ENCODE results near the gene RELL2. TPM values are rescaled to one million over a fixed set of nuclear protein-coding genes. Genes with fewer than 3 reads are reported as not detected.
A peak's percentile ranks its signal among the peaks of the same experiment; 100 is the strongest.

RELL2 gene
- total RNA-seq, 1 donor from 2014 or later: 6.1 TPM

DNA sequence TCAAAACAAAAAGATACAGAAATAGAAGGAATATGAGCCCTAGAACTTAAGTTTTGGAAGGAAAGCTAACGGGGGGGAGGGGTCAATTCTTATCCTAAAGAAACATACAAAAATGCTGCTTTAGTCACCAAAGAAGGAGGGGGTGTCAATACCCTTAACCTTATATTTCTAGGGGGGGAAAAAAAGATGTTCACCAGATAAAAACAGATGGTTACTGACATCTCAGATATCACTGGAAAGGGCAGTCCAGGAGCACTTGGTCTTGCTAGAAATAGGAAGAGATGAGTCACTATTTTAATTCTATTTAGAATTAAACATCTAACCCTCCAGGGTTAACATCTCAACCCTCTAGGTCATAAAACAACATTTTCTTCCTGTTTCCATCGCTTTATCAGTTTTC lies 19.7 kb upstream of the RELL2 start:
- no peak for DNase-seq (ENCODE audit: low spot score)
- H3K27ac Mint-ChIP-seq (ENCODE audit: unreplicated experiment): peak overlapping the region; percentile 90

DNA sequence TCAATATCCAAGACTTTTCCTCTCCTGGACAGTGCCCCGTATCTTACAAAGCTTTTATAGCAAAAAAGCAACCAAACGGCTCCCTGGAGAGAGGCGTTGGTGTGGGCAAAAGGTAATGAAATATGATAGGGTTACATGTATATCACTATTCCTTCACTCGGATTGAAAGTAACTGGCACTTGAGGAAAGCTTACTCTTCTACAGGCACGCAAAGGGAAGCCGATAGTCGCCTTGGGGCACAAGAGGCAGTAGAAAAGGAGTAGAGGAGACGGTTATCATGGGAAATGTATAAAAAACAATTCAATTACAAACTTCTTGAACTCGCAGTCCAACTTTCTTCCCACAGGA lies 19.1 kb upstream of the RELL2 start:
- Mint-ChIP-seq H3K36me3 (ENCODE audit: low read depth) (peaks cover 8% of the 10 kb centered on the region), H3K9me3 (ENCODE audit: low read depth) (no peaks in the 10 kb centered on the region), H3K27ac (ENCODE audit: unreplicated experiment) (peak overlapping the region; percentile 90), H3K4me3 (ENCODE audit: unreplicated experiment) (peak overlapping the region; percentile 89), H3K27me3 (ENCODE audit: low read depth) (no peaks in the 10 kb centered on the region), H3K4me1 (ENCODE audit: low read depth) (peaks cover 38% of the 10 kb centered on the region)
- DNase-seq (ENCODE audit: low spot score): no peak
- TF ChIP-seq, protein P1, sequence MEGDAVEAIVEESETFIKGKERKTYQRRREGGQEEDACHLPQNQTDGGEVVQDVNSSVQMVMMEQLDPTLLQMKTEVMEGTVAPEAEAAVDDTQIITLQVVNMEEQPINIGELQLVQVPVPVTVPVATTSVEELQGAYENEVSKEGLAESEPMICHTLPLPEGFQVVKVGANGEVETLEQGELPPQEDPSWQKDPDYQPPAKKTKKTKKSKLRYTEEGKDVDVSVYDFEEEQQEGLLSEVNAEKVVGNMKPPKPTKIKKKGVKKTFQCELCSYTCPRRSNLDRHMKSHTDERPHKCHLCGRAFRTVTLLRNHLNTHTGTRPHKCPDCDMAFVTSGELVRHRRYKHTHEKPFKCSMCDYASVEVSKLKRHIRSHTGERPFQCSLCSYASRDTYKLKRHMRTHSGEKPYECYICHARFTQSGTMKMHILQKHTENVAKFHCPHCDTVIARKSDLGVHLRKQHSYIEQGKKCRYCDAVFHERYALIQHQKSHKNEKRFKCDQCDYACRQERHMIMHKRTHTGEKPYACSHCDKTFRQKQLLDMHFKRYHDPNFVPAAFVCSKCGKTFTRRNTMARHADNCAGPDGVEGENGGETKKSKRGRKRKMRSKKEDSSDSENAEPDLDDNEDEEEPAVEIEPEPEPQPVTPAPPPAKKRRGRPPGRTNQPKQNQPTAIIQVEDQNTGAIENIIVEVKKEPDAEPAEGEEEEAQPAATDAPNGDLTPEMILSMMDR (IDR thresholded peaks at IDR 0.05): no peak

More for the DNA sequence above, 19.7 kb upstream of the RELL2 start:
- TF ChIP-seq, protein P1 (IDR thresholded peaks at IDR 0.05): no peak
- Mint-ChIP-seq H3K9me3 (ENCODE audit: low read depth) (no peaks in the 10 kb centered on the region), H3K27me3 (ENCODE audit: low read depth) (no peaks in the 10 kb centered on the region), H3K4me1 (ENCODE audit: low read depth) (peaks cover 38% of the 10 kb centered on the region), H3K36me3 (ENCODE audit: low read depth) (peaks cover 7% of the 10 kb centered on the region), H3K4me3 (ENCODE audit: unreplicated experiment) (peak overlapping the region; percentile 89)

DNA sequence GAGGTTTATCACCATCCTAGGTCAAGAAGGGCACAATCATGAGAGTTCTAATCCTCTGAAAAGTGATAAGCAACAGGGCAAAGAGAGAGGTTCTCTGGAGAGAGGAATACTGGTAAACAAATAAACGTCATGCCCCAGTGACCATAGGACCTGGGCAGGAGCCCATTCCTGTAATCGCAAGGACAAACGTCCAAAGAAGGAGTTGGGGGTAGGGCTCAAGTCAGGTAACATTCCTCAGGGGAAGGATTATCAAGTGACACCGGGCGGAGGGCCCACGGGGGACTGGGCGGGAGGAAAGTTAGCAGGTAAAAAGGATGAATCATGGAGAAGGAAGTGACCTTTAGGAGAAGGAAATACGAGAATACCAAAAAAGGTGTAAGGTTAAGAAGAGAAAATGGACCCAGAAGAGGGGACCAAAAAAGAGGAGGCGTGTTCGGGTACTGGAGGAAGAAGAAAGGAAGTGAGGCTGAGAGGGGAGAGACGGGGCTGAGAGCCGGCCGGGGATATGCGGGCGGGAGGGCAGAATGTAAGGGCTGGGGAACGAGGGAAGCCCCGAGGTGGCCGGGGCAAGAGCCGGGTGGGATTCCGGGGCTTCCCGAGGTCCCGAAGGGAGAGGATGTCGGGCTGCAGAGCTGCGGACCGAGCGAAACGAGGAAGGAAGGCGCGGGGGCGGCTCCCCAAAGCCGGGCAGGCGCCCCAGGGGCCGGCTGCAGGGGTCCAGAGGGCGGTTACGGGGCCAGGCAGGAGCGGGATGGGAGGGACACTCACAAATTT lies 18.6 kb upstream of the RELL2 start:
- peak overlapping the region; percentile 89 for H3K4me3 Mint-ChIP-seq (ENCODE audit: unreplicated experiment)
- H3K9me3 Mint-ChIP-seq (ENCODE audit: low read depth): no peaks in the 10 kb centered on the region
- DNase-seq (ENCODE audit: low spot score): no peak
- no peaks in the 10 kb centered on the region for H3K27me3 Mint-ChIP-seq (ENCODE audit: low read depth)
- TF ChIP-seq, protein P1 (IDR thresholded peaks at IDR 0.05): no peak
- peaks cover 10% of the 10 kb centered on the region for H3K36me3 Mint-ChIP-seq (ENCODE audit: low read depth)
- H3K27ac Mint-ChIP-seq (ENCODE audit: unreplicated experiment): peak overlapping the region; percentile 90
- H3K4me1 Mint-ChIP-seq (ENCODE audit: low read depth): peaks cover 38% of the 10 kb centered on the region

DNA sequence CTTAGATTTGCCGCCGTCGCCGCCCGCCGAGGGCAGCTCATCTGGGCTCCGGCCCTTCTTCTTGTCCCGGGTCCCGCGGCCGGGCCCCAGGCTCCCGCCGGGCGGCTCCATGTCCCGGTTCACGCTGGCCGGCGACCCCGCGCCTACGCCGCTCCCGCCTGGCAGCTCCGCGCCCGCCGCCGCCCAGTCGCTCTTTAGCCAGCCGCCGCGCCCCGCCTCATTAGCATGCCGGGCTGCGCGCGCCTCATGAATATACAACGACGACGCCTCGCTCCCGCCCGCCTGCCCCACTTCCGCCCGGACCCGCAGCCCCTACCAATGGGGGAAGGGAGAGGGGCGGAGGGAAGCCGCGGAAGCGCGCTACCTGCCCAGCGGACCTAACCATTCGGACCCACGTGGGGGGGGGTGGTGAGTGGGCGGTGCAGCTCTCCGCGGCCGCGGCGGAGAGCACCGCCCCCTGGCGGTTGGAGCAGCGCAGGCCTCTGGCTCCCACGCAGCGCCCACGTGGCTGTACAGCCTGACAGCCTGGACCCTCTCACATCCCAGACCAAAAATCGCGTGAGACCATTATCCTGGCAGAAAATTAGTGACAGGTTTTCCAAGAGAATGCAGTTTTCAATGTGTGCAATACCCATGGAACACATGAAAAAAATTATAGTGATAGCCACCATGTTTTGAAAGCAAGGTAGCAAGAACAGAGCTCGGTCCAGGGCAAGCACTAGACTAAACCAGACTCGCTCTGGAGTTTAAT lies 17.8 kb upstream of the RELL2 start, which contains the start of gene DIAPH1:
Gene DIAPH1 (minus strand): TSS at position 197 of the 751 bp plus-strand sequence. CDS start 86 bp downstream, at position 111.
- peak within 1 kb of the TSS; percentile 90 for H3K27ac Mint-ChIP-seq (ENCODE audit: unreplicated experiment)
- TF ChIP-seq, protein P1 (IDR thresholded peaks at IDR 0.05): peak; percentile 98
- peaks cover 38% of the 10 kb centered on the region for H3K4me1 Mint-ChIP-seq (ENCODE audit: low read depth)
- H3K4me3 Mint-ChIP-seq (ENCODE audit: unreplicated experiment): peak within 1 kb of the TSS; percentile 89
- H3K36me3 Mint-ChIP-seq (ENCODE audit: low read depth): peaks cover 15% of the 10 kb centered on the region
- DNase-seq (ENCODE audit: low spot score): peak; percentile 97
- no peaks in the 10 kb centered on the region for H3K9me3 Mint-ChIP-seq (ENCODE audit: low read depth)
- H3K27me3 Mint-ChIP-seq (ENCODE audit: low read depth): no peaks in the 10 kb centered on the region

DNA sequence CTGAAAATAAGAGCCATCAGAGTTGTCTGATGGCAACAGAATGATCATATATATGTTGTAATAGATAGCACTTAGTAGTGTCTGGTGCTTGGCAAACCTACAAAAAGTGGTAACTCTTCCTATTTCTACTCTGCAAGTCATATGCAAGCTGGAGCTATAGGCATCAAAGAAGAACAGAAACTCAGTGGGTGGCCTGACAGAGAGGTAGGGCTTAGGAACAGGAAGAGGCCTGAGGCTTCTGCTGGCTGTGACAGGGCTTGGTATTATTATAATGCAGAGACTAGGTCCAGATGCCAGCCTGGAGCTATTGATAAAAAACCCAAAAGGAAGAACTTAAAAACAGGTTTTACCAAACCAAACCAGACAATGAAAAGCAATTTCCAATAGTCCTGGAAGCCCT lies 13.6 kb upstream of the RELL2 start:
- Mint-ChIP-seq H3K27ac (ENCODE audit: unreplicated experiment) (no peak overlapping the region), H3K36me3 (ENCODE audit: low read depth) (peaks cover 40% of the 10 kb centered on the region), H3K4me1 (ENCODE audit: low read depth) (peaks cover 12% of the 10 kb centered on the region), H3K9me3 (ENCODE audit: low read depth) (no peaks in the 10 kb centered on the region), H3K4me3 (ENCODE audit: unreplicated experiment) (no peak overlapping the region), H3K27me3 (ENCODE audit: low read depth) (no peaks in the 10 kb centered on the region)
- TF ChIP-seq, protein P1 (IDR thresholded peaks at IDR 0.05): no peak
- DNase-seq (ENCODE audit: low spot score): no peak
